Chondrocyte (in vitro differentiated cells): ENCODE data around the gene CREB3L2. TPM values are rescaled to one million over a fixed set of nuclear protein-coding genes. Genes with fewer than 3 reads are reported as not detected.

ENCODE experiments used
- DNase-seq: peaks from one replicate; pipeline ENCODE4 v3.0.0; 2021; ENCODE audit warnings: mixed read lengths, low spot score
- H3K27ac Mint-ChIP-seq: one replicate; pipeline ENCODE4 v1.8.0; 2021; ENCODE audit warnings: mild to moderate bottlenecking, moderate library complexity, mixed read lengths; ENCODE audit not compliant: unreplicated experiment
- H3K27me3 Mint-ChIP-seq: 2 replicates; pipeline ENCODE4 v1.8.0; 2021; ENCODE audit warnings: low read depth, mixed read lengths
- H3K36me3 Mint-ChIP-seq: 2 replicates; pipeline ENCODE4 v1.8.0; 2021; ENCODE audit warnings: low read depth, mixed read lengths
- H3K4me1 Mint-ChIP-seq: 2 replicates; pipeline ENCODE4 v1.8.0; 2021; ENCODE audit warnings: low read depth, mild to moderate bottlenecking, mixed read lengths
- H3K4me3 Mint-ChIP-seq: one replicate; pipeline ENCODE4 v1.8.0; 2021; ENCODE audit warnings: mild to moderate bottlenecking, moderate library complexity, mixed read lengths; ENCODE audit not compliant: unreplicated experiment
- H3K9me3 Mint-ChIP-seq: 2 replicates; pipeline ENCODE4 v1.8.0; 2021; ENCODE audit warnings: low read depth, mixed read lengths
- CTCF ChIP-seq: fragments of 200-600 bp; sonication (generic); IDR thresholded peaks from 2 replicates; pipeline ENCODE4 v1.5.0; 2021; ENCODE audit warnings: antibody characterized with exemption, mild to moderate bottlenecking, moderate library complexity
- total RNA-seq: library from RNA; stranded (reverse); gene quantifications from 3 replicates; pipeline ENCODE4 v1.2.1, GENCODE V29; 2021

CREB3L2 gene
- total RNA-seq, 1 donor from 2014 or later, result 217 TPM

- DNase-seq, result no peak
- H3K4me3 Mint-ChIP-seq, result no peak overlapping the region
Measured at GRCh38 chr7:137954614-137955013, 47.3 kb downstream of the CREB3L2 start.

GRCh38 chr7:137953665-137954470, 48.0 kb downstream of the CREB3L2 start:
- no peak for DNase-seq
- Mint-ChIP-seq H3K9me3 (no peaks in the 10 kb centered on the region), H3K4me1 (peaks cover 98% of the 10 kb centered on the region), H3K27ac (peak overlapping the region; percentile 96), H3K27me3 (no peaks in the 10 kb centered on the region), H3K36me3 (peaks cover 21% of the 10 kb centered on the region), H3K4me3 (peak overlapping the region; percentile 46)
- no peak for TF ChIP-seq CTCF

More at GRCh38 chr7:137954614-137955013, 47.3 kb downstream of the CREB3L2 start:
- H3K36me3 Mint-ChIP-seq, result peaks cover 24% of the 10 kb centered on the region
- H3K4me1 Mint-ChIP-seq, result peaks cover 97% of the 10 kb centered on the region
- TF ChIP-seq CTCF, result no peak
- no peaks in the 10 kb centered on the region for H3K27me3 Mint-ChIP-seq
- no peaks in the 10 kb centered on the region for H3K9me3 Mint-ChIP-seq
- peak overlapping the region; percentile 96 for H3K27ac Mint-ChIP-seq

GRCh38 chr7:137953043-137953664, 48.7 kb downstream of the CREB3L2 start:
- no peak for DNase-seq
- no peaks in the 10 kb centered on the region for H3K9me3 Mint-ChIP-seq
- H3K4me3 Mint-ChIP-seq, result peak overlapping the region; percentile 46
- peak overlapping the region; percentile 96 for H3K27ac Mint-ChIP-seq
- TF ChIP-seq CTCF, result no peak
- peaks cover 14% of the 10 kb centered on the region for H3K36me3 Mint-ChIP-seq
- H3K4me1 Mint-ChIP-seq, result peaks cover 98% of the 10 kb centered on the region
- H3K27me3 Mint-ChIP-seq, result no peaks in the 10 kb centered on the region

- no peak for DNase-seq
- Mint-ChIP-seq H3K27me3 (no peaks in the 10 kb centered on the region), H3K27ac (peak overlapping the region; percentile 96), H3K9me3 (no peaks in the 10 kb centered on the region), H3K4me1 (peaks cover 98% of the 10 kb centered on the region), H3K4me3 (no peak overlapping the region), H3K36me3 (peaks cover 11% of the 10 kb centered on the region)
- TF ChIP-seq CTCF, result no peak
Measured at GRCh38 chr7:137952426-137952805, 49.5 kb downstream of the CREB3L2 start.

- TF ChIP-seq CTCF, result no peak
- Mint-ChIP-seq H3K27ac (peak overlapping the region; percentile 96), H3K9me3 (no peaks in the 10 kb centered on the region), H3K36me3 (peaks cover 8% of the 10 kb centered on the region), H3K4me3 (no peak overlapping the region), H3K4me1 (peaks cover 98% of the 10 kb centered on the region), H3K27me3 (no peaks in the 10 kb centered on the region)
- DNase-seq, result no peak
Measured at GRCh38 chr7:137951700-137952425, 50.0 kb downstream of the CREB3L2 start.
